ENCODE results near the gene TUBGCP2. TPM values are rescaled to one million over a fixed set of nuclear protein-coding genes. Genes with fewer than 3 reads are reported as not detected.

TUBGCP2 gene
- total RNA-seq, 1 experiment from 2014 or later: 52.4 TPM

GRCh38 chr10:133280391-133281059, 28.1 kb downstream of the TUBGCP2 start:
- WGBS (ENCODE audit: extremely low coverage, insufficient read length, low lambda C conversion rate): no CpG with 5 or more reads among the region's 10 CpGs
- Mint-ChIP-seq H3K4me3 (no peak overlapping the region), H3K27ac (no peak overlapping the region; a peak in 1 of 7 replicates)

More at GRCh38 chr10:133280391-133281059, 28.1 kb downstream of the TUBGCP2 start:
- Histone ChIP-seq H2AK5ac (ENCODE audit: insufficient read length, low read length) (no peak overlapping the region), H3K27ac (ENCODE audit: insufficient read length, low read depth, low read length) (no peak overlapping the region), H2BK120ac (ENCODE audit: low read depth, low read length, poor library complexity, severe bottlenecking) (no peak overlapping the region), H3K23me2 (ENCODE audit: insufficient read length, low read depth, low read length, poor library complexity, severe bottlenecking) (peaks cover 7% of the 10 kb centered on the region), H4K20me1 (ENCODE audit: control insufficient read depth, insufficient read depth, insufficient read length) (no peaks in the 10 kb centered on the region), H2BK12ac (ENCODE audit: insufficient read length, low read depth, low read length) (no peak overlapping the region), H3K27me3 (ENCODE audit: insufficient read depth, low read length) (no peaks in the 10 kb centered on the region; the same call in 1 of the 2 replicates), H3K4me2 (ENCODE audit: insufficient read depth, insufficient read length, low read length) (no peak overlapping the region), H2BK5ac (ENCODE audit: insufficient read length, low read length) (no peak overlapping the region), H3K4ac (ENCODE audit: low read depth, low read length) (no peak overlapping the region), H3K23ac (ENCODE audit: insufficient read length, low read depth, low read length) (no peak overlapping the region), H2BK15ac (ENCODE audit: low read depth, low read length) (no peak overlapping the region), H3K9ac (ENCODE audit: extremely low read depth, insufficient read length, low read length) (no peak overlapping the region), H3K4me1 (ENCODE audit: insufficient read depth, low read length) (no peaks in the 10 kb centered on the region), H3T11ph (ENCODE audit: low read length) (no peak overlapping the region), H3K14ac (ENCODE audit: insufficient read depth, low read length) (no peak overlapping the region), H3K18ac (ENCODE audit: insufficient read length, low read depth, low read length) (no peak overlapping the region), H3K79me1 (ENCODE audit: insufficient read depth, low read depth, low read length, poor library complexity, severe bottlenecking) (no peaks in the 10 kb centered on the region), H4K8ac (replicated peaks; ENCODE audit: insufficient read length, low read depth, low read length) (no peak overlapping the region), H2BK20ac (ENCODE audit: low read depth, low read length, poor library complexity, severe bottlenecking) (no peak overlapping the region), H2AFZ (ENCODE audit: low read length) (no peak overlapping the region), H4K5ac (ENCODE audit: insufficient read length, low read depth, low read length) (no peak overlapping the region), H4K91ac (ENCODE audit: insufficient read length, low read depth, low read length) (no peak overlapping the region), H3K56ac (ENCODE audit: insufficient read length, low read depth, low read length) (no peak overlapping the region), H3K9me3 (ENCODE audit: control insufficient read depth, low read depth, low read length) (no peaks in the 10 kb centered on the region), H3K79me2 (ENCODE audit: insufficient read depth, low read length) (no peaks in the 10 kb centered on the region)
- Mint-ChIP-seq H3K9me3 (no peaks in the 10 kb centered on the region), H3K4me1 (peaks cover 3 to 7% of the 10 kb centered on the region in 2 experiments; a peak in 3 of 4 replicates), H3K27me3 (ENCODE audit: low read depth) (peaks cover 8% of the 10 kb centered on the region), H3K36me3 (ENCODE audit: insufficient read depth in 1 of 3, low read depth in 3 of 3) (peaks cover 14 to 46% (median 36%) of the 10 kb centered on the region in 3 experiments; a peak in 6 of 7 replicates)
- no peak for DNase-seq
- no peak for TF ChIP-seq CTCF (conservative IDR thresholded peaks at IDR 0.05)

All from H9 (cell line).